Spleen (tissue), 7 donors: ENCODE data around the gene CDK13.

Source experiments
- CTCF ChIP-seq, 11 experiments: fragments of 200-600 bp in 7 of 11; fragments of 450-650 bp in 4 of 11; sonication (generic) in 4 of 11; IDR thresholded peaks in 8 of 11; conservative IDR thresholded peaks in 3 of 11; 1 replicate in 7 of 11; 2 replicates in 4 of 11; pipeline versions ENCODE4 v1.4.0 to v1.8.0; 2016 to 2021; ENCODE audit warnings: antibody characterized with exemption in 11 of 11, inconsistent platforms in 4 of 11, mild to moderate bottlenecking in 1 of 11
- POLR2A ChIP-seq, 3 donors: fragments of 450-650 bp; IDR thresholded peaks; one replicate each; pipeline ENCODE4 v1.5.1; 2017; ENCODE audit warnings: antibody characterized with exemption in 3 of 3, mild to moderate bottlenecking in 1 of 3
- POLR2AphosphoS5 ChIP-seq, 3 donors: sonication (generic); formaldehyde crosslinking; IDR thresholded peaks; one replicate each; pipeline ENCODE4 v1.5.1; 2017; ENCODE audit warnings: antibody characterized with exemption in 3 of 3
- donor health status: DM: no; HTN: no; CAD: no; lungs with moderate emphysema.
- donor health status: DM: no; HTN: no; CAD: no.
- donor health status: DM: no; HTN: no; CAD: no.

- TF ChIP-seq CTCF (IDR thresholded peaks at IDR 0.05 in 8 of 11, conservative IDR thresholded peaks at IDR 0.05 in 3 of 11) (no peak), POLR2A (IDR thresholded peaks at IDR 0.05) (no peak), POLR2AphosphoS5 (IDR thresholded peaks at IDR 0.05) (no peak)
These were observed 27.0 kb upstream of the CDK13 start for GRCh38 chr7:39923091-39923490.
